Measurements from ENCODE around the gene CAPZB. TPM values are rescaled to one million over a fixed set of nuclear protein-coding genes. Genes with fewer than 3 reads are reported as not detected.

Gene CAPZB
- total and polyA plus RNA-seq, 4 donors = 230 to 297 (median 272) TPM

DNA sequence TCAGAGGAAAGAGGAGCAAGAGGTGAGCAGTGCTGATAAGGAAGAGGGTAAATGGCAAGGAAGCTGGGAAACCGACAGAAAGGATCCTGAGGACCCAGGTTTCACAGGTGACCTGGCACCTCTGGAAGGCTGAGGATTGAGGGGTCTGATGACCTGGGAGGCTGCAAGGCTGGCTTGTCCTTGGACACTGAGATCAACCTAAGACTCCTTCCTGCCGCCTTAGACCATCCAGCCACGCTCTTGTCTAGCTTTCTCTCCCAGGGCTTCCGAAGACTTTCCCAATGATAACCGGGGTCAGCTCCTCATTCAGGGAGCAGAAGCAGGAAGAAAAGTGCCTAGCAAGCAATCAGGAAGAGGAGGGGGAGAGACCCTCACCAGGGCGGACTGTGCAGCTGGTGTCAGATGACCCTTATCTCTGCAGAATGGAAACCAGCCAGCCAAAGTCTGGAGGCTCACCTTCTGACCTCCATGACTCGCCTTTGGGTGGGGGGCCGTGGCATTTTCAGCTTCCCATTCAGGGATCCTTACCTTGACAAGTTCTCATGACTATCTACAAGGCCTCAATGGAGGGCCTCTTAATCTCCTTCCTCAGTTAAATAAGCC, 77.7 kb downstream of the CAPZB start:
- H3K36me3 ChIP-seq (ENCODE audit: control insufficient read depth in 1 of 2, insufficient read depth in 2 of 2, low read length in 1 of 2) = no peaks in the 10 kb centered on the region
- H3K27ac ChIP-seq (ENCODE audit: low read depth in 1 of 2, low read length in 2 of 2) = no peak overlapping the region
- DNase-seq (no peak), ATAC-seq (ENCODE audit: low FRiP score) (no peak)
- no peak overlapping the region for H3K4me3 ChIP-seq (ENCODE audit: low read length in 2 of 2)
- intact Hi-C loops (cut with DNase I) = no loop called here
- H3K4me1 ChIP-seq (ENCODE audit: control insufficient read depth in 1 of 2, insufficient read depth in 2 of 2, low read length in 2 of 2) = peaks cover 0 to 6% of the 10 kb centered on the region in 2 donors
- H3K27me3 ChIP-seq (ENCODE audit: control insufficient read depth in 1 of 2, insufficient read depth in 2 of 2, low read length in 1 of 2) = no peaks in the 10 kb centered on the region
- WGBS, 2 donors = 74 to 77% methylated on average over 8 of the region's 8 CpGs
- no peaks in the 10 kb centered on the region for H3K9me3 ChIP-seq (ENCODE audit: control insufficient read depth, low read length)

DNA sequence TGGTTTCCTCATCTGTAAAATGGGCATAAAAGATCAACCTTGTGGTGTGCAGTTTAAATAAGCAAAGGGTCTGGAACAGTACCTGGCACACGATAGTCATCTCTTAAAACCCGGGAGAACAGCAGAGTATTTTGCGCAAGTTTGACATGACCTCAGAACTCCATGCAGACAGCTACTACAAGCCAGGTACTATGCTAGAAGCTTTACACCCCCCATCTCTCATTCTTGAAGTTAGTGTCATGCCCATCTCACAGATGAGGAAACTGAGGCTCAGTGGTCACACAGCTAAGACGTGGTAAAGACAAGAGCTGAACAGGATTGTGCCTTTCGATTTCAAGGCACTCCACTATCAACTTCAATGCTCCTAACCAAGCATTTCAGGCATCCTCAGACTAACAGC, 78.7 kb downstream of the CAPZB start:
- intact Hi-C loops (cut with DNase I) = no loop called here
- 88 to 90% methylated on average over 5 of the region's 5 CpGs for WGBS, 2 donors
- no peak overlapping the region for H3K27ac ChIP-seq (ENCODE audit: low read depth in 1 of 2, low read length in 2 of 2)
- no peak overlapping the region for H3K4me3 ChIP-seq (ENCODE audit: low read length in 2 of 2)
- no peaks in the 10 kb centered on the region for H3K27me3 ChIP-seq (ENCODE audit: control insufficient read depth in 1 of 2, insufficient read depth in 2 of 2, low read length in 1 of 2)
- DNase-seq = no peak
- no peak for ATAC-seq (ENCODE audit: low FRiP score)
- no peaks in the 10 kb centered on the region for H3K9me3 ChIP-seq (ENCODE audit: control insufficient read depth, low read length)
- H3K36me3 ChIP-seq (ENCODE audit: control insufficient read depth in 1 of 2, insufficient read depth in 2 of 2, low read length in 1 of 2) = no peaks in the 10 kb centered on the region
- peaks cover 0 to 6% of the 10 kb centered on the region in 2 donors for H3K4me1 ChIP-seq (ENCODE audit: control insufficient read depth in 1 of 2, insufficient read depth in 2 of 2, low read length in 2 of 2)

DNA sequence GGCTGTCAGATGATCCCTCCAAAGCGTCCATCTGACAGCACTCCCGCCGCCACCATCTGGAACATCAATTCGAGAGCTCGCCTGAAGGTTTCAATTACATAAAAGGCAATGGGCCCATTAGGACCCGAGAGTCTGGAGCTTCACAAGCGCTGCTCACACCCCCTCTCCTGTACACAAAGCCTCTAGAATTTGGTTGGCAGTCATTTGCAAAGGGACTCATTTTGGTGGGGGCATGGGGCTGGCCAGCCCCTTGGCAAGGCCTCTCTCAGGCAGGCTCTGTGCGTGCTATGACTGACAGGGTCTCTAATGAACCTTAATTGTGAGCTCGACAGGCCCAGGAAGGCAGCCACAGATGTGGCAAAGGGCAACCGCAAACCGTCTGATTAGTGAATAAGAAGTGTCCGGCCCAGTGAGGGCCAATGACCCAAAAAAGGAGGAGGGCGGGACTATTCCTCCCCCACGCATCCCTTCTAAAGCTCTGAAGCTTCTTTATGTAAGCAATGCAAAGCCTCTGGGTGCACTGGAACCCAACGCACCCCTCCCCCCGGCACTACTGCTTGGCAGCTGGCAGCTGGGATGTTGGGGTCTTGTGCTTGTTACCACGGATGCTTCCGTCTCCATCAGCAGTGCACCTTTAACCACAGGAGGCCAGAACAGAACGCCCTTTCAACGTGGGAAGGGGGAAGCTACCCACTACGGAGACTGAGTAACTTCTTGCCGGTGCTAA, 79.4 kb downstream of the CAPZB start:
- H3K9me3 ChIP-seq (ENCODE audit: control insufficient read depth, low read length) = no peaks in the 10 kb centered on the region
- H3K4me1 ChIP-seq (ENCODE audit: control insufficient read depth in 1 of 2, insufficient read depth in 2 of 2, low read length in 2 of 2) = peaks cover 0 to 6% of the 10 kb centered on the region in 2 donors
- 48 to 57% methylated on average over 22 of the region's 22 CpGs for WGBS, 2 donors
- no peak overlapping the region for H3K4me3 ChIP-seq (ENCODE audit: low read length in 2 of 2)
- no peak overlapping the region for H3K27ac ChIP-seq (ENCODE audit: low read depth in 1 of 2, low read length in 2 of 2)
- intact Hi-C loops (cut with DNase I) = no loop called here
- H3K36me3 ChIP-seq (ENCODE audit: control insufficient read depth in 1 of 2, insufficient read depth in 2 of 2, low read length in 1 of 2) = no peaks in the 10 kb centered on the region
- H3K27me3 ChIP-seq (ENCODE audit: control insufficient read depth in 1 of 2, insufficient read depth in 2 of 2, low read length in 1 of 2) = no peaks in the 10 kb centered on the region
- ATAC-seq (ENCODE audit: low FRiP score) (peak; percentile 42), DNase-seq (no peak)

DNA sequence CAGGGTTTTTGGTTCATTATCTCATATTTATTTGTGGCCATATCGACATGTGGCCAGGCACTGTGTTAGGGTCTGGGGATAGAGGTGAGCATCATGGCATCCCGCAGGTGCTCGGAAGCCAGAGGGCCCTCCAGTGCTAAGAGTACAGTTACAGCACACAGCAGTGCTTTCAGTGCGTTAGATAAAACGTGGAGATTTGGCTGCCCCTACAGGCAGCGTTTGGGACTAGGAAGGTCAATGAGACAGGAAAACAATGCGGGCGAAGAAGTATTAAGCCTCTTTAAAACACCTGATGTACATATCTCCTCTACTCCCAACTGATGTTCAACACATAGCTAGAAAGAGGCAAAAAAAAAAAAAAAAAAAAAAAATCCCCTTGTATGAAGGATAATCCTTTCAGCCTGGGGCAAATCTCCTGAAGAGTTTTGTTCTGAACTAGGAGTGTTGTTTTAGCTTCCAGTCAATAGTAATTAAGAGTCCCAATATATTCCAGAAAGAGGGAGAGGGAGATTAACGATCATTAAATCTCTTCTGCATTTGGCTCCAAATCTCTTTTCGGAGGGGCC, 80.1 kb downstream of the CAPZB start:
- H3K9me3 ChIP-seq (ENCODE audit: control insufficient read depth, low read length) = no peaks in the 10 kb centered on the region
- intact Hi-C loops (cut with DNase I) = no loop called here

DNA sequence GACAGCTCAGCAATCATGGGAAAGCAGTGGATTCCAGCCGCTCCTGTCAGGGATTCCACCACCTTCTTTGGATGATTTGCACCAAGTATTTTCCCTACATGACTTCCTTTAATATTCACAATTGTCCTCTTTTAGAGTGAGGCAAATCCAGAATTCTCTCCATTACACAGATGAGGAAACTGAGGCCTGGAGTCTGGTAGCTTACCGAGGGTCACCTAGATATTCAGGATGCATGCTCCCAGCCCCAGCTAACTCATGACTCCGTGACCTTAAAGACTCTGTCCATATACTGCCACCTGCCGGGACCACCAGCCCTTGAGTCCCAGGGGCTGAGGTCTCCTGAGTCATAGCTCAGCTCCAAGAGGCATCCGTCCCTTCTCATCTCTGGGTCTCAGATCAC, 80.6 kb downstream of the CAPZB start:
- Histone ChIP-seq H3K27ac (ENCODE audit: low read depth in 1 of 2, low read length in 2 of 2) (no peak overlapping the region), H3K9me3 (ENCODE audit: control insufficient read depth, low read length) (no peaks in the 10 kb centered on the region), H3K27me3 (ENCODE audit: control insufficient read depth in 1 of 2, insufficient read depth in 2 of 2, low read length in 1 of 2) (no peaks in the 10 kb centered on the region), H3K4me1 (ENCODE audit: control insufficient read depth in 1 of 2, insufficient read depth in 2 of 2, low read length in 2 of 2) (peaks cover 0 to 6% of the 10 kb centered on the region in 2 donors), H3K4me3 (ENCODE audit: low read length in 2 of 2) (no peak overlapping the region), H3K36me3 (ENCODE audit: control insufficient read depth in 1 of 2, insufficient read depth in 2 of 2, low read length in 1 of 2) (no peaks in the 10 kb centered on the region)
- intact Hi-C loops (cut with DNase I) = loop anchor here (5.0 kb wide), 3 partner anchors 38 to 78 kb away; no protein-coding TSS in a partner anchor
- 81 to 88% methylated on average over 5 of the region's 5 CpGs for WGBS, 2 donors
- ATAC-seq (ENCODE audit: low FRiP score) (no peak), DNase-seq (no peak)

More for the DNA sequence above, 80.1 kb downstream of the CAPZB start:
- Histone ChIP-seq H3K4me3 (ENCODE audit: low read length in 2 of 2) (no peak overlapping the region), H3K4me1 (ENCODE audit: control insufficient read depth in 1 of 2, insufficient read depth in 2 of 2, low read length in 2 of 2) (peaks cover 0 to 6% of the 10 kb centered on the region in 2 donors), H3K27ac (ENCODE audit: low read depth in 1 of 2, low read length in 2 of 2) (no peak overlapping the region), H3K27me3 (ENCODE audit: control insufficient read depth in 1 of 2, insufficient read depth in 2 of 2, low read length in 1 of 2) (no peaks in the 10 kb centered on the region), H3K36me3 (ENCODE audit: control insufficient read depth in 1 of 2, insufficient read depth in 2 of 2, low read length in 1 of 2) (no peaks in the 10 kb centered on the region)
- ATAC-seq (ENCODE audit: low FRiP score) (no peak), DNase-seq (no peak)
- whole genome bisulfite sequencing, 2 donors = 60 to 65% methylated on average over 10 of the region's 10 CpGs

DNA sequence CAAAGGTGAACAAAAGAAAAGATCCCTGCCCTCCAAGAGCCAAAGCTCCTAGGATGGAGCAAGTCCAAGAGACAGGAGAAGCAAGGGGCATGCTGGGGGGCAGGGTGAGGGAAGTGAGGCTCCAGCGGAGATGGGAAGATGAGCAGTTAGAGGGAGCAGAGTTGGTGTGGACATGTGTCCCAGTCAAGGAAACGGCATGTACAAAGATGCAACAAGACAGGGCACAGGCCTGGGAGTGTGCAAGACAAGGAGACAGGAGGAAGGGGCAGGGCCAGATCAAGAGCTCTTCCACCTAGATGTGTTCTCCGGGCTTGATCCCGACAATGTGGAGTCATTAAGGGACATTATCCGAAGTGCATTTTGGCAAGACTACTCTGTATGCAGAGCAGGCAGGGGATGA, 82.1 kb downstream of the CAPZB start:
- Histone ChIP-seq H3K36me3 (ENCODE audit: control insufficient read depth in 1 of 2, insufficient read depth in 2 of 2, low read length in 1 of 2) (no peaks in the 10 kb centered on the region), H3K27ac (ENCODE audit: low read depth in 1 of 2, low read length in 2 of 2) (no peak overlapping the region), H3K9me3 (ENCODE audit: control insufficient read depth, low read length) (no peaks in the 10 kb centered on the region), H3K27me3 (ENCODE audit: control insufficient read depth in 1 of 2, insufficient read depth in 2 of 2, low read length in 1 of 2) (no peaks in the 10 kb centered on the region), H3K4me3 (ENCODE audit: low read length in 2 of 2) (no peak overlapping the region), H3K4me1 (ENCODE audit: control insufficient read depth in 1 of 2, insufficient read depth in 2 of 2, low read length in 2 of 2) (peaks cover under 1 to 4% of the 10 kb centered on the region in 2 donors)
- ATAC-seq (ENCODE audit: low FRiP score) (no peak), DNase-seq (no peak)
- 81 to 87% methylated on average over 5 of the region's 5 CpGs for WGBS, 2 donors
- intact Hi-C loops (cut with DNase I) = loop anchor here (5.0 kb wide), 3 partner anchors 39 to 79 kb away; no protein-coding TSS in a partner anchor

DNA sequence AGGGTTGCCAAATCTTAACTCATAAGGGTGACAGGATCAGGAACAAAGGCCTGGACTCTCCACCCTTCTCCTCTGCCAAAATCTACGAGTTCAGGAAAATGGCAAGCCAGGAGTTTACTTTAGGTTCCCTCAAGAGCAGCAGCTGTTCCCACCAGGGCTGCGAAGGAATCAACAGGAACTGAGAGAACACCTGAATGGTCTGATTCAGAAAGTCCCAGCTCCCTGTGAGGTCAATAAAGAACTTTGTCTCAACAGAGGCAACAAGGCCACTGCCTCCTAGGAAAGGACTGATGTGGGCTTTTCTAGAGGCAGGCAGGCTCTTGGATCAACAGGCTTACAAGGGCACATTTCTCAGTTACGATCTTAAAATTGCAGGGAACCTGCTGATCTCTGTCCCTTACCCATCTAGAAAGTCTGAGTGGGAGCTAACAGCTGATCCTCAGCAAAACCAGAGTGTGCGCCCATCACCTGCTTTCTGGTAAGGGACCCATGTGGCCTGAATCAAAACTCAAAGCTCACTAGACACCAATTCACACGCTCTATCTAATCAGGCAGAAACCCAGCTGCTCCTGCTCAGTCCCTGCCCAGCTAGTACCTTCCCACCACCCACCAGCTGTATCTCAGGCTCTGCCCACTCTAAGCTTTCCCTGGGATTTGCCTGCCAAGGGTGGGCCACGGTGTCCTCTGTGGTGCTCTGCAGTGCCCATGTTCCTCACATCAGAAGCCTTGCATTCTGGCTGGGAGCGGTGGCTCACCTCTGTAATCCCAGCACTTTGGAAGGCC, 83.1 kb downstream of the CAPZB start:
- Histone ChIP-seq H3K4me3 (ENCODE audit: low read length in 2 of 2) (no peak overlapping the region), H3K27ac (ENCODE audit: low read depth in 1 of 2, low read length in 2 of 2) (peak overlapping the region; percentile 60 to 61), H3K36me3 (ENCODE audit: control insufficient read depth in 1 of 2, insufficient read depth in 2 of 2, low read length in 1 of 2) (no peaks in the 10 kb centered on the region), H3K9me3 (ENCODE audit: control insufficient read depth, low read length) (no peaks in the 10 kb centered on the region), H3K27me3 (ENCODE audit: control insufficient read depth in 1 of 2, insufficient read depth in 2 of 2, low read length in 1 of 2) (no peaks in the 10 kb centered on the region), H3K4me1 (ENCODE audit: control insufficient read depth in 1 of 2, insufficient read depth in 2 of 2, low read length in 2 of 2) (peaks cover 0 to 4% of the 10 kb centered on the region in 2 donors)
- WGBS, 2 donors = 47 to 51% methylated on average over 7 of the region's 7 CpGs
- DNase-seq (no peak), ATAC-seq (ENCODE audit: low FRiP score) (no peak)
- intact Hi-C loops (cut with DNase I) = loop anchor here (5.0 kb wide), 3 partner anchors 40 to 80 kb away; no protein-coding TSS in a partner anchor

DNA sequence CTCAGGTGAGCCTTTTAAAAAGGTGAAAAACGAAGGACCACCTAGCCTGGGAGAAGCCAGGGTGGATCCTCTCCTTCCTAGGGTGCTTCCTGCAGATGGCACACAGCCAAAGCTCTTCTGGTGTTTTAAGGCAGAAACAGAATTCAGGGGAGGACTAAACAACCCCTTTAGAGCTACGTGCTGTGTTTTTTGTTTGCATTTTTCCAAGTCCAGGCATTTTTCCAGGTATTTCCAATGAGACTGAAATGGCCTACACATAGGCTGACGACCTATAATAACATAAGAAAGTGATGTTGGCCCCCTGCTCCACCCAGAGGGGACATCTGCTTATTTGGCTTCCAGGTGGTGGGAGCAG, 83.8 kb downstream of the CAPZB start:
- Histone ChIP-seq H3K27ac (ENCODE audit: low read depth in 1 of 2, low read length in 2 of 2) (peak overlapping the region; percentile 37 to 60), H3K4me1 (ENCODE audit: control insufficient read depth in 1 of 2, insufficient read depth in 2 of 2, low read length in 2 of 2) (peaks cover 0 to 4% of the 10 kb centered on the region in 2 donors), H3K36me3 (ENCODE audit: control insufficient read depth in 1 of 2, insufficient read depth in 2 of 2, low read length in 1 of 2) (no peaks in the 10 kb centered on the region), H3K4me3 (ENCODE audit: low read length in 2 of 2) (no peak overlapping the region), H3K27me3 (ENCODE audit: control insufficient read depth in 1 of 2, insufficient read depth in 2 of 2, low read length in 1 of 2) (no peaks in the 10 kb centered on the region), H3K9me3 (ENCODE audit: control insufficient read depth, low read length) (no peaks in the 10 kb centered on the region)
- no peak for DNase-seq
- ATAC-seq (ENCODE audit: low FRiP score) = no peak
- intact Hi-C loops (cut with DNase I) = loop anchor here (5.0 kb wide), 3 partner anchors 41 to 81 kb away; no protein-coding TSS in a partner anchor
- 25 to 31% methylated on average over 3 of the region's 3 CpGs for WGBS, 2 donors

All from aorta (tissue), 5 donors.